CD4-positive, alpha-beta T cell treated with Interleukin-15 for 4 hours (primary cell): ENCODE measurements around the gene C16orf90.
"Not testable (repeated sequence)": the region's sequence is repeated elsewhere in the genome, so short reads cannot be mapped to it uniquely, and the experiment has no call there.

Experiments
- DNase-seq: peaks from one replicate; pipeline ENCODE4 v3.0.0-alpha.2; 2020; ENCODE audit warnings: low spot score

C16orf90 gene

DNA sequence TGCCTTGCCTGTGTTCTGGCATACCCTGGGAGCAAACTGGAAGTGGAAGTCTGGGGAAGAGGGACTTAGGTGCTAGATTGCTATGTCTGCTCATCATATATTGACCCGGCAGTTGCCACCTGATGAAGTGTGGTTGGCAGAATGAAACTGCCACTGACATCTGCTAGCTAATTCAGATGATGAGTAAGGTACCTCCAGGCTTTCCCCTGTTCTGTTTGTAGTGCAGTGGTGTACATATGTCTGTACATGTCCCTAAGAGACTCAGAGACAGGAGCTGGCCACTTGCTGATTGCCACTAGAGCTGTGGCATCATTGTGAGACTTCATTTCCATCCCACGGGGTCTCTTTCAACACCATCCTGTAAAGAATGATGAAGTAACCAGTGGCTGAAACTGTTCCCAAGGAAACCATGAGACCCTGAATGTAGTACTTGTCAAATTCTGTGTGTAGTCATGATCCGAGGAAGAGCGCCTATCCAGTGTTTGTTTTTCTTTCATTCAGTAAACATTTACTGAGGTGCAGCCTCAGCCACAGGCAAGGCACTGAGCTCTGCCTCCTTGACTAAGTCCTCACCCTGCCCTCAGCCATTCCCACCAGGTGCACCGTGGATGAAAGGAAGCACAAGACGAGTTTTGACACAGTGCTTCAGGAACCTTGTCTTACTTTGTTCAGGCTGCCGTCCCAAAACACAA is 18.7 kb upstream of the C16orf90 start:
- no peak for DNase-seq

DNA sequence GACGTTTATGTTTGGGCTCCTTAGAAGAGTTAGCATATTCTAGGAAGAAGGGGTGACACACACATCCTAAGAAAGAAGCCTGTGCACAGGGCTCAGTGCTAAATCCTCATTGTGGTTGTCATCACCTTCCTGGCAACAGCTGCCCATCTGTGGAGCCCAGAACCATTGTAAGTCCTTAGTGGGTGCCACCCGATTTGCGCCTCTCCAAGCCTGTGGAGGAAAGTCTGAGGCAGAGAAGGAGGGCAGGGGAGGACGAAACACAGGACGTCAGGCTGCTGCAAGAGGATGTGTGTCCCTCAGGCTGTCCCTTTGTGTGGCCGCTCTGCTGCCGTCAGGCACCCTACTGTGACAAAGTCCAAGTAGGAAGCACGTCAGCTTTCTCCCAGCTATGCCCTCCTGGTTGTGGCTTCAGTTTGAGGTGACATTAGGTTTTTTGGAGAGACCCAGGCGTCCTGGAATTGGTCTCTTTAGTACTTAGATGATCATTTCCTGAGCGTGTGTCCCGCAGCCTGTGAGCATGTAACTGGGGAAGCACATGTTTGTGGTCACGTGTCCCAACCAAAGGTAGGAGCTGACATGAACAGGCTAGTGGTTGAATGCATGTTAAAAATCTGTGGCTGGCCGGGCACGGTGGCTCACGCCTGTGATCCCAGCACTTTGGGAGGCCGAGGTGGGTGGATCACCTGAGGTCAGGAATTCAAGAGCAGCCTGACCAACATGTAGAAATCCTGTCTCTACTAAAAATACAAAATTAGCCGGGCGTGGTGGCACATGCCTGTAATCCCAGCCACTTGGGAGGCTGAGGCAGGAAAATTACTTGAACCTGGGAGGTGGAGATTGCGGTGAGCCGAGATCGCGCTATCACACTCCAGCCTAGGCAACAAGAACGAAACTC is 16.2 kb upstream of the C16orf90 start:
- DNase-seq, result peak; percentile 35

DNA sequence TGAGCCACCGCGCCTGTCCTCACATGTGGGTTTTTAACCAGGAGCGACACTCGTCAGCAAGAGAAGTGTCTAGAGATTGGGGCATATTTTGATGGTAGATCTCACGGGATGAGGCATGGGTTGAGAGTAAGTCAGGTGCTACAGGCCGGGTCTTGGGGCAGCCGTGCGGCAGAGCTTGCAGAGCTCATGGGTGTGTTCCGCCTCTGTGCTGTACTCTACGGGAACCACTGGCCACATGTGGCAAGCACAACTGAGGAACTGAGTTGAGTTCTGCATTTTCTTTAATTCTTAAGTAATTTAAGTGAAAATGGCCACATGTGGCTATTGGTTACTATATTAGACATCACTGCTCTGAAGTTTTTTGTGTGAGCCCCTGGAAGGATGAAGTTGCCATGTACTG is 15.1 kb upstream of the C16orf90 start:
- DNase-seq, result no peak

DNA sequence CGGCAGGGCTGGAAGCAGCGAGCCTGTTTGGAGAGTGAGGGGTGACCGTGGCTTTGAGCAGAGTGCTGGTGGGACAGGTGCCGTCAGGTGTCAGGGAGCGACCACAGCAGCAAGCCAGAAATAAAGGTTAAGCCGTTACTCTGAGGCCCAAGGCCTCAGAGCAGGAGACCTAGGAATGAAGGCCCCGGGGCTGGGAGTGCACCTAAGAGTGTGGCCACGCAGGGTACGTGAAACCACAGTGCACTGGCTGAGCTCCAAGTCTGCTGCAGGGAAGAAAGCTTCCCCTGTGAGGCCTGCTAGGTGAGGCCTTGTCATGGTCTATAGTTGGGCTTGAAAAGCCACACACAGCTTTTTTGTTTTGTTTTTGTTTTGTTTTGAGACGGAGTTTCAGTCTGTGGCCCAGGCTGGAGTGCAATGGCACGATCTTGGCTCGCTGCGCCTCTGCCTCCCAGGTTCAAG is 14.2 kb upstream of the C16orf90 start:
- DNase-seq, result peak; percentile 82

DNA sequence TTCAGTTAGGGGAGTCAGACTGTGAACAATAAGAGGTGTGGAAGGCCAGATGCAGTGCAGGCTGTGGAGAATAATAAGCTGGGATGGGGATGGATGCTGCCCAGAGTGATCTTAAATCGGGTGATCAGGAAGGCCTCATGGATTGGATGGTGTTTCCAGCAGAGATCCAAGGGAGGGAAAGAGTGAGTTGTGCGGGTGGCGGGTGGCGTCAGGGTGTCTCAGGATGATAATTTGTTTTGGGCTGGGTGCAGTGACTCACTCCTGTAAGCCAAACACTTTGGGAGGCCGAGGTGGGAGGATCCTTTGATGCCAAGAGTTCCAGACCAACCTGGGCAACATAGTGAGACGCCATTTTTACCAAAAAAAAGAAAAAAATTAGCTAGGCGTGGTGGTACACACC is 13.4 kb upstream of the C16orf90 start:
- DNase-seq, result peak; percentile 30

GRCh38 chr16:3503523-3503922 is 8.2 kb upstream of the C16orf90 start:
- peak; percentile 86 for DNase-seq

- no peak for DNase-seq
Measured at GRCh38 chr16:3501783-3502400, 6.6 kb upstream of the C16orf90 start.

DNA sequence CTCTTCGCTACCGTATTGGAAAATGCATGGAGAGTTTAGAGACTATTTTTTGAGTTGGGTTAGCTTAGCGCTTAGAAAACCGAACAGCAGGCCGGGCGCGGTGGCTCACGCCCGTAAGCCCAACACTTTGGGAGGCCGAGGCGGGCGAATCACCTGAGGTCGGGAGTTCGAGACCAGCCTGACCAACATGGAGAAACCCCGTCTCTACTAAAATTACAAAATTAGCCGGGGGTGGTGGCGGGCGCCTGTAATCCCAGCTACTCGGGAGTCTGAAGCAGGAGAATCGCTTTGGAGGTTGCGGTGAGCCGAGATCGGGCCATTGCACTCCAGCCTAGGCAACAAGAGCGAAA is 6.1 kb upstream of the C16orf90 start:
- DNase-seq, result not testable (repeated sequence)

DNA sequence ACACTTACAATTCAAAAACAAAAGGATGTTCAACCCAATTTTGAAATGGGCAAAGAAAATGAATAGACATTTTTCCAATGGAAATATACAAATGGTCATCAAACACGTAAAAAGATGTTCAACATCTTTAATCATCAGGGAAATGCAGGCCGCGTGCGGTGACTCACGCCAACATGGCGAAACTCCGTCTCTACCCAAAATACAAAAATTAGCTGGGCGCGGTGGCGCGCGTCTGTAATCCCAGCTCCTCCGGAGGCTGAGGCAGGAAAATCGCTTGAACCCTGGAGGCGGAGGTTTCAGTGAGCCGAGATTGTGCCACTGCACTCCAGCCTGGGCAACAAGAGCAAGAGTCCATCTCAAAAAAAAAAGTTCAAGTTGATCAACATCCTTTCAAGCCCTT is 3.7 kb upstream of the C16orf90 start:
- no peak for DNase-seq

DNA sequence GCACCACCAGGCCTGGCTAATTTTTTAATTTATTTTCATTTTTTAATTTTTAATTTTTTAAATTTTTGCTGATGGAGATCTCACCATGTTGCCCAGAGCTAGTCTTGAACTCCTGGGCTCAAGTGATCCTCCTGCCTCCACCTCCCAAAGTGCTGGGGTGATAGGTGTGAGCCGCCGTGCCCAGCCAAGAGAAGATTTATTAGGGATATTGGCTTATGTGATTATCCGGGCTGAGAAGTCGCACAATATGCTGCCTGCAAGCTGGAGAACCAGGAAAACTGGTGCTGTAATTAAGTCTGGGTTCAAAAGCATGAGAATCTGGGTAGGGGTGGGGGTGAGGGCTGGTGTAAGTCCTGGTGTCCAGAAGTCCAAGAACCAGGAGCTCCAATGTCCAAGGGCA is 2.5 kb upstream of the C16orf90 start:
- no peak for DNase-seq

DNA sequence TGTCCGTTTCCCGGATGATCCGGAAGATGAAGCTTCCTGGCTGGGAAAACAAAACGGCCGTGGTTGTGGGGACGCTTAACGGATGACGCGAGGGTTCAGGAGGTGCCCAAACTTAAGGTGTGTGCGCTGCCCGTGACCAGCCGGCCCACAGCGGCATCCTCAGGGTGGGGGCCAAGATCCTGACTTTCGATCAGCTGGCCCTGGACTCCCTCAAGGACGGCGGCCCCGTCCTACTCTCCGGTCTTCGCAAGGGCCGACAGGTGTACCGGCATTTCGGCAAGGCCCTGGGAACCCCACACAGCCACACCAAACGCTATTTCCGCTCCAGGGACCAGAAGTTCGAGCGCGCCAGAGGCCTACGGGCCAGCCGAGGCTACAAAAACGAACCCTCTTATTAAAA is 1.1 kb upstream of the C16orf90 start:
- no peak for DNase-seq

- DNase-seq, result no peak
Measured at GRCh38 chr16:3494386-3494973, 809 bp downstream of the C16orf90 start.

GRCh38 chr16:3492356-3492755 is 2.9 kb downstream of the C16orf90 start:
- no peak for DNase-seq

DNA sequence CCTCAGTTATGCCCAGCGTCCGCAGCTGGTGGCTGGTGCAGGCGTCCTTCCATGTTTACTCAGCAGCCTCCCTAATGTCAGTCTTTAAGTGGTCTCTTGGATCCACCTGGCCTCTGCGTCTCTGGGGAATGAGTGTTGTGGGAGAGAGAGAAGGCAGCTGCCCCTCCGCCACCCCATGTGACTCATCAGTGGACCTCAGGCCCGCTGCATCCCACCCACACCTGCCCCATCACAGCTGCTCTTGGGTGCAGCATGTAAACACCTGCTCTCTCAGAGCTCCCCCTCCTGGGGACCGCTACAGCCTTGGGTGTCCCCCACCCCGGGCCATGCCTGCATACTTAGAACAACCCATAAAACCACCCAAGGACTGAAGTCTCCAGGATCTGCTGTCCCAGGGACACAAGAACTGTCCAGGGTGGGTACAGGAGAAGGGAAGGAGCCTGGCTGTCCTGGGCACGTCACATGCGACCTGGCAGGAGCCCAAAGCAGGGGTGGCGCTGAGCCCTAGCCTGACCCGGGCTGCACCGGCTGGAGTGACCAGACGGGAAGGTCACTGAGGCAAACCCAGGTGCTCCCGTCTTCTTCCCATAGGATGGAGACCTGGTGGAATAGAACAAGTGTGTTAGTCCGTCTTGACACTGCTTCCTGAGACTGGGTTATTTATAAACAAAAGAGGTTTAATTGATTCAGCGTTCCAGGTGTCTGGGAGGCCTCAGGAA is 4.2 kb downstream of the C16orf90 start:
- no peak for DNase-seq

- DNase-seq, result no peak
Measured at GRCh38 chr16:3488801-3489200, 6.5 kb downstream of the C16orf90 start.

DNA sequence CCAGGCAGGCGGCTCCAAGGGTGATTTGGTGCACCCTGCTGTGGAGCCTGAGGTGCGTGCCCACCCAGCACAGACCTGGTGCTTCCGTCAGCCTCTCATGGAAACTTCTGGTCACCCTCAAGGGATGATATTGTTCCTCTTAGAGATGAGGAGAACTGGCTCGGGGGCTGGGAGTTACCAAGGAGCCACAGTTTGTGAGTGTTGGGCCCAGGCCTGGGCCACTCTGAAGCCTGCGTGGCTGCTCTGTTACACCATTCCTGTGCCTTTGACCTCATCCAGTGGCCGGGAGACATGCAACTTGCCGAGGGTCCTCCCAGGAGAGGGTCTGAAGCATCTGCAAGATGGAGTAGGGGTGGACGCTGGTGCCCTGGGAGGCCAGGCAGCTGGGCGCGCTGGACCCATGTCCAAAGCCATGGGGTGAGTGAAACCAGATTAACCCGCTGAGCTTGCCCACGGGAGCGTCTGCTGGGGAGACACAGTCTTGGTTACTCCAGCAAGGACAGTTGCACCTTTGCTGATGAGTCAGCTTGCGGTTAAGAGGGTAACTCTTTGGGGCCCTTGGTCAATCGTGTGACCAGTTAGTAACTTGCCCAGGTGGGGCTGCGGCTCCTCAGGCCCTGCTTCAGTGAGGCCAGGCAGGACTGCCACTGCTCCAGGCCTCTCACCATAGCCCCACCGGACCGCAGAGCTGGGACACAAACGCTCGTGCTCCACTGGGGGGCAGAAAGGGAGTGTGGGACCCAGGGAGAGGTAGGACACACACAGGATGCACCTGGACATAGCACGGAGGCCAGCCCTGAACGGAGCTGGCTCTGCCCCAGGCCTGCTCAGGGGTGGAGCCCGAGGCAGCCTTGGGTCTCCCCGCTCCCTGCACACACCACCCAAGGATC is 7.5 kb downstream of the C16orf90 start:
- no peak for DNase-seq

- DNase-seq, result no peak
Measured at GRCh38 chr16:3486506-3487215, 8.6 kb downstream of the C16orf90 start.

DNA sequence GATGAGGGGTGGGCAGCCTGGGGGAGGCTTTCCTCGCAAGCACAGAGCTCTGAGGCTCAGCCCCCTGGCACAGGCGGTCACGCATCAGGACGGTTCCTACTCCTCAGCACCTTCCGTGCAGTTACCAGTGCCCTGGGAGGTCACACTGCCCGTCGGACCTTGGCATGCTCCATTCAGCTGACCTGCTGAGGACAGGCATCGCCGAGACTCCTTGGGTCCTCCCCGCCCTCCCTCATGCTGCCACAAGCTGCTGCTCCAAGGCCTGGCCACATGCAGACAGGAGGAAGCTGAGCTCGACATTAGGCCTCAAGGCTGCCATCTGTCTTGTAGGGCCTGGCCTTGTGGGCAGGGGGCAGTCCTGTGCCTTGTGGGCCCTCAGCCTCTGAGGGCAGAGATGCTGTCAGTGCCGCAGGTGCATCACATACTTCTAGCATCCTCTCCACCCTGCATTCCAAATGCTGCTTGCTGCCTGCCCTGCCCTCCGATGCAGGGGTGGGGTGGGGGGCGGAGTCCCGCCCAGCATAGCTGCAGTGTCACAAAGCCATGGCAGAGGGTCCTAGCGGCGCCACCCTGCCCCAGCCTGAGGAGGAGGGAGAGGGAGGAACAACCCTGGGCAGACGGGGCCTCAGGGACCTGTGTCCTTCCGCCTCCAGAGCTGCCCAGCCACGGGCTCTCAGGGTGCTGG is 9.3 kb downstream of the C16orf90 start:
- DNase-seq, result no peak

DNA sequence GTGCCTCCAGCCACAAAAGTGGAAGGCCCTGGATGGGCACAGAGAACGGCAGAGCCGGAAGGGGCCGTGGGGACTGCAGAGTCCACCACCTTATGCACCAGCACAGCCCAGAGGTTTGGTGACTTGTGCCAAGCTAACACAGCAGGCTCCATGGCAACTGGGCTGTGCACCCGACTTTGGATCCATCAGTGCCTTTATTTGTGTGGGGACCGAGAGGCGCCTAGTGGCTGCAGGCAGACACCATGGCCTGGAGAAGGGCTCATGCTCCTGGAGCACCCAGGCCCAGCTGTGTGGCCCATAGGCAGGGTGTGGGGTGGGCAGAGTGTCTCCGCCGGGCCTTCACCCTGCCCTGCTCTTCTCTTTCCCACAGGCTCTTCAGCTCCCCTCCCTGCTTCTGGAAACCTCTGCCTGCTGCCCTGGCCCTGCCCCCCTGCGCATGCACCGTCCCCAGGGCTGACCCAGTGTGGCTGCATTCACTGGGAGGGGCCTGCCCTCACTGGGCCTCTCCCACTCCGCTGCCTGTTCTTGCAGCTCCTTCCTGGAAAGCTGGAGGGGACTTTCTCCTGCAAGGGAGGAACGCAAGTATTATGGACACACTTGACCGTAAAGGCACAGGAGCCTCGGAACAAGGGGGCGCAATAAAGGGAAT is 10.1 kb downstream of the C16orf90 start:
- DNase-seq, result no peak
